Upper lobe of left lung (tissue), 4 donors: Measurements from ENCODE around the gene MACC1.

ENCODE experiments used
- POLR2A ChIP-seq, 4 donors: fragments of 450-650 bp; IDR thresholded peaks; one replicate each; pipeline ENCODE4 v1.5.1; 2016 to 2017; ENCODE audit warnings: antibody characterized with exemption in 4 of 4, mild to moderate bottlenecking in 2 of 4
- TF ChIP-seq, protein P1 (sequence below), 6 experiments: fragments of 450-650 bp in 4 of 6; fragments of 200-600 bp in 2 of 6; sonication (generic) in 2 of 6; IDR thresholded peaks; one replicate each; pipeline ENCODE4 v1.5.1; 2016 to 2019; ENCODE audit warnings: antibody characterized with exemption in 6 of 6

GRCh38 chr7:20176578-20177242 lies 40.5 kb downstream of the MACC1 start:
- TF ChIP-seq, protein P1, sequence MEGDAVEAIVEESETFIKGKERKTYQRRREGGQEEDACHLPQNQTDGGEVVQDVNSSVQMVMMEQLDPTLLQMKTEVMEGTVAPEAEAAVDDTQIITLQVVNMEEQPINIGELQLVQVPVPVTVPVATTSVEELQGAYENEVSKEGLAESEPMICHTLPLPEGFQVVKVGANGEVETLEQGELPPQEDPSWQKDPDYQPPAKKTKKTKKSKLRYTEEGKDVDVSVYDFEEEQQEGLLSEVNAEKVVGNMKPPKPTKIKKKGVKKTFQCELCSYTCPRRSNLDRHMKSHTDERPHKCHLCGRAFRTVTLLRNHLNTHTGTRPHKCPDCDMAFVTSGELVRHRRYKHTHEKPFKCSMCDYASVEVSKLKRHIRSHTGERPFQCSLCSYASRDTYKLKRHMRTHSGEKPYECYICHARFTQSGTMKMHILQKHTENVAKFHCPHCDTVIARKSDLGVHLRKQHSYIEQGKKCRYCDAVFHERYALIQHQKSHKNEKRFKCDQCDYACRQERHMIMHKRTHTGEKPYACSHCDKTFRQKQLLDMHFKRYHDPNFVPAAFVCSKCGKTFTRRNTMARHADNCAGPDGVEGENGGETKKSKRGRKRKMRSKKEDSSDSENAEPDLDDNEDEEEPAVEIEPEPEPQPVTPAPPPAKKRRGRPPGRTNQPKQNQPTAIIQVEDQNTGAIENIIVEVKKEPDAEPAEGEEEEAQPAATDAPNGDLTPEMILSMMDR (IDR thresholded peaks at IDR 0.05): no peak
- no peak for TF ChIP-seq POLR2A (IDR thresholded peaks at IDR 0.05)
